K562 (cell line): ENCODE results near the gene PHKA2.

Experiments used
- KDM1A ChIP-seq, 2 experiments: fragments of 450-650 bp; IDR thresholded peaks; 2 replicates each; pipeline ENCODE4 v1.6.1; 2016; ENCODE audit warnings: mild to moderate bottlenecking in 2 of 2
- RBM22 ChIP-seq: fragments of 200-400 bp; formaldehyde crosslinking; IDR thresholded peaks from 2 replicates; pipeline ENCODE4 v1.6.1; 2018; ENCODE audit warnings: low read length, low read depth; ENCODE audit not compliant: poor library complexity, severe bottlenecking
- RCOR1 ChIP-seq, 2 experiments: IDR thresholded peaks; 2 replicates each; pipeline ENCODE4 v1.6.1; 2012; ENCODE audit warnings: low read depth in 2 of 2, low read length in 2 of 2, borderline replicate concordance in 1 of 2, improper control_type of control experiment in 1 of 2
- SMAD4 ChIP-seq: fragments of 250-450 bp; sonication (Bioruptor Pico); conservative IDR thresholded peaks from 2 replicates; pipeline ENCODE4 v1.8.0; 2021; ENCODE audit warnings: inconsistent platforms, mild to moderate bottlenecking, moderate library complexity
- ZNF239 ChIP-seq: fragments of 250-450 bp; sonication (Bioruptor Pico); IDR thresholded peaks from 2 replicates; pipeline ENCODE4 v1.4.0; 2020; ENCODE audit warnings: mild to moderate bottlenecking
- TF ChIP-seq, protein P1 (sequence below): sonication (generic); formaldehyde crosslinking; IDR thresholded peaks from 2 replicates; pipeline ENCODE4 v1.5.0; 2020; ENCODE audit warnings: missing genetic modification reagents
- TF ChIP-seq, protein P2 (sequence below): sonication (generic); formaldehyde crosslinking; IDR thresholded peaks from 2 replicates; pipeline ENCODE4 v1.8.0; 2022; ENCODE audit warnings: mild to moderate bottlenecking, missing genetic modification reagents
- TF ChIP-seq, protein P3 (sequence below): fragments of 250-450 bp; sonication (Bioruptor Pico); IDR thresholded peaks from 2 replicates; pipeline ENCODE4 v1.8.0; 2022; ENCODE audit warnings: inconsistent platforms, mild to moderate bottlenecking, moderate library complexity, borderline replicate concordance
- TF ChIP-seq, protein P4 (sequence below): fragments of 450-650 bp; conservative IDR thresholded peaks from 2 replicates; pipeline ENCODE4 v1.6.1; 2016; ENCODE audit warnings: missing genetic modification characterization, low read depth, mild to moderate bottlenecking, missing compliant biosample characterization, moderate library complexity
- TF ChIP-seq, protein P5 (sequence below), 3 experiments: IDR thresholded peaks in 2 of 3; conservative IDR thresholded peaks in 1 of 3; 2 replicates each; pipeline ENCODE4 v1.5.1; 2011 to 2012; ENCODE audit warnings: low read length in 3 of 3, mild to moderate bottlenecking in 3 of 3, control low read depth in 2 of 3, improper control_type of control experiment in 1 of 3, inconsistent platforms in 1 of 3, low read depth in 1 of 3, mixed read lengths in 1 of 3, moderate library complexity in 1 of 3; ENCODE audit not compliant: insufficient read depth in 2 of 3

DNA sequence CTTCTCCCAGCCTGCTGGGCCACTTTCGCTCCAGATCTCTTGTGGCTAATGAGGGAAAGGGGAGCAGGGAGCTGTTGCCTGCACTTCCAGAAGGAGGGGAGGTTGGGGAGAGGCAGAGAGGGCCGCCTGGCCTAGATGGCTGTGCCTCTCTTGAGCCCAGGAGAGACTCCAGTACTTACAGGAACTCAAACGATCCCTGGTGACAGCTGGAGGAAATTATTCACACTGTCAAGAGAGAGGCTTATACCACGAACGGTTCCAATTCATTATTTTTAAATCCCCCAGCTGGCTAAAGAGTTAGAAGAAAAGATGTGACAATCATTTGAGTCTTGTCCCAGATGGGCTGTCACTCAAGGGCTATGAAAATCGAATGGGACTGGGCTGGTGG lies 96.1 kb downstream of the PHKA2 start:
- TF ChIP-seq, protein P1, sequence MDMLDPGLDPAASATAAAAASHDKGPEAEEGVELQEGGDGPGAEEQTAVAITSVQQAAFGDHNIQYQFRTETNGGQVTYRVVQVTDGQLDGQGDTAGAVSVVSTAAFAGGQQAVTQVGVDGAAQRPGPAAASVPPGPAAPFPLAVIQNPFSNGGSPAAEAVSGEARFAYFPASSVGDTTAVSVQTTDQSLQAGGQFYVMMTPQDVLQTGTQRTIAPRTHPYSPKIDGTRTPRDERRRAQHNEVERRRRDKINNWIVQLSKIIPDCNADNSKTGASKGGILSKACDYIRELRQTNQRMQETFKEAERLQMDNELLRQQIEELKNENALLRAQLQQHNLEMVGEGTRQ (CRISPR knock-in tag) = no peak
- TF ChIP-seq, protein P2, sequence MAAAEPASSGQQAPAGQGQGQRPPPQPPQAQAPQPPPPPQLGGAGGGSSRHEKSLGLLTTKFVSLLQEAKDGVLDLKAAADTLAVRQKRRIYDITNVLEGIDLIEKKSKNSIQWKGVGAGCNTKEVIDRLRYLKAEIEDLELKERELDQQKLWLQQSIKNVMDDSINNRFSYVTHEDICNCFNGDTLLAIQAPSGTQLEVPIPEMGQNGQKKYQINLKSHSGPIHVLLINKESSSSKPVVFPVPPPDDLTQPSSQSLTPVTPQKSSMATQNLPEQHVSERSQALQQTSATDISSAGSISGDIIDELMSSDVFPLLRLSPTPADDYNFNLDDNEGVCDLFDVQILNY (CRISPR knock-in tag) = no peak
- no peak for TF ChIP-seq ZNF239
- no peak for TF ChIP-seq RBM22
- TF ChIP-seq RCOR1 (IDR thresholded peaks at IDR 0.05; ENCODE audit: borderline replicate concordance in 1 of 2, low read depth in 2 of 2, low read length in 2 of 2) = no peak
- no peak for TF ChIP-seq SMAD4 (CRISPR knock-in tag)
- TF ChIP-seq, protein P3, sequence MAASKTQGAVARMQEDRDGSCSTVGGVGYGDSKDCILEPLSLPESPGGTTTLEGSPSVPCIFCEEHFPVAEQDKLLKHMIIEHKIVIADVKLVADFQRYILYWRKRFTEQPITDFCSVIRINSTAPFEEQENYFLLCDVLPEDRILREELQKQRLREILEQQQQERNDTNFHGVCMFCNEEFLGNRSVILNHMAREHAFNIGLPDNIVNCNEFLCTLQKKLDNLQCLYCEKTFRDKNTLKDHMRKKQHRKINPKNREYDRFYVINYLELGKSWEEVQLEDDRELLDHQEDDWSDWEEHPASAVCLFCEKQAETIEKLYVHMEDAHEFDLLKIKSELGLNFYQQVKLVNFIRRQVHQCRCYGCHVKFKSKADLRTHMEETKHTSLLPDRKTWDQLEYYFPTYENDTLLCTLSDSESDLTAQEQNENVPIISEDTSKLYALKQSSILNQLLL (CRISPR knock-in tag) = no peak
- TF ChIP-seq, protein P4, sequence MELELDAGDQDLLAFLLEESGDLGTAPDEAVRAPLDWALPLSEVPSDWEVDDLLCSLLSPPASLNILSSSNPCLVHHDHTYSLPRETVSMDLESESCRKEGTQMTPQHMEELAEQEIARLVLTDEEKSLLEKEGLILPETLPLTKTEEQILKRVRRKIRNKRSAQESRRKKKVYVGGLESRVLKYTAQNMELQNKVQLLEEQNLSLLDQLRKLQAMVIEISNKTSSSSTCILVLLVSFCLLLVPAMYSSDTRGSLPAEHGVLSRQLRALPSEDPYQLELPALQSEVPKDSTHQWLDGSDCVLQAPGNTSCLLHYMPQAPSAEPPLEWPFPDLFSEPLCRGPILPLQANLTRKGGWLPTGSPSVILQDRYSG (tag) = no peak
- TF ChIP-seq, protein P5, sequence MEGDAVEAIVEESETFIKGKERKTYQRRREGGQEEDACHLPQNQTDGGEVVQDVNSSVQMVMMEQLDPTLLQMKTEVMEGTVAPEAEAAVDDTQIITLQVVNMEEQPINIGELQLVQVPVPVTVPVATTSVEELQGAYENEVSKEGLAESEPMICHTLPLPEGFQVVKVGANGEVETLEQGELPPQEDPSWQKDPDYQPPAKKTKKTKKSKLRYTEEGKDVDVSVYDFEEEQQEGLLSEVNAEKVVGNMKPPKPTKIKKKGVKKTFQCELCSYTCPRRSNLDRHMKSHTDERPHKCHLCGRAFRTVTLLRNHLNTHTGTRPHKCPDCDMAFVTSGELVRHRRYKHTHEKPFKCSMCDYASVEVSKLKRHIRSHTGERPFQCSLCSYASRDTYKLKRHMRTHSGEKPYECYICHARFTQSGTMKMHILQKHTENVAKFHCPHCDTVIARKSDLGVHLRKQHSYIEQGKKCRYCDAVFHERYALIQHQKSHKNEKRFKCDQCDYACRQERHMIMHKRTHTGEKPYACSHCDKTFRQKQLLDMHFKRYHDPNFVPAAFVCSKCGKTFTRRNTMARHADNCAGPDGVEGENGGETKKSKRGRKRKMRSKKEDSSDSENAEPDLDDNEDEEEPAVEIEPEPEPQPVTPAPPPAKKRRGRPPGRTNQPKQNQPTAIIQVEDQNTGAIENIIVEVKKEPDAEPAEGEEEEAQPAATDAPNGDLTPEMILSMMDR (IDR thresholded peaks at IDR 0.05 in 2 of 3, conservative IDR thresholded peaks at IDR 0.05 in 1 of 3; ENCODE audit: insufficient read depth in 2 of 3, low read depth in 1 of 3, low read length in 3 of 3) = no peak
- TF ChIP-seq KDM1A (IDR thresholded peaks at IDR 0.05) = no peak
